WI38 (cell line): Measurements from ENCODE around the gene TSC22D4.
"Not testable (repeated sequence)": the region's sequence is repeated elsewhere in the genome, so short reads cannot be mapped to it uniquely, and the experiment has no call there.

ENCODE experiments used
- H3K4me3 ChIP-seq: 2 replicates; pipeline ENCODE4 v1.5.1; 2011; ENCODE audit warnings: low read depth, mild to moderate bottlenecking, control low read depth, low read length
- TF ChIP-seq, protein P1 (sequence below): IDR thresholded peaks from 2 replicates; pipeline ENCODE4 v1.5.1; 2012; ENCODE audit warnings: low read depth, mild to moderate bottlenecking, control low read depth, low read length

TSC22D4 gene

DNA sequence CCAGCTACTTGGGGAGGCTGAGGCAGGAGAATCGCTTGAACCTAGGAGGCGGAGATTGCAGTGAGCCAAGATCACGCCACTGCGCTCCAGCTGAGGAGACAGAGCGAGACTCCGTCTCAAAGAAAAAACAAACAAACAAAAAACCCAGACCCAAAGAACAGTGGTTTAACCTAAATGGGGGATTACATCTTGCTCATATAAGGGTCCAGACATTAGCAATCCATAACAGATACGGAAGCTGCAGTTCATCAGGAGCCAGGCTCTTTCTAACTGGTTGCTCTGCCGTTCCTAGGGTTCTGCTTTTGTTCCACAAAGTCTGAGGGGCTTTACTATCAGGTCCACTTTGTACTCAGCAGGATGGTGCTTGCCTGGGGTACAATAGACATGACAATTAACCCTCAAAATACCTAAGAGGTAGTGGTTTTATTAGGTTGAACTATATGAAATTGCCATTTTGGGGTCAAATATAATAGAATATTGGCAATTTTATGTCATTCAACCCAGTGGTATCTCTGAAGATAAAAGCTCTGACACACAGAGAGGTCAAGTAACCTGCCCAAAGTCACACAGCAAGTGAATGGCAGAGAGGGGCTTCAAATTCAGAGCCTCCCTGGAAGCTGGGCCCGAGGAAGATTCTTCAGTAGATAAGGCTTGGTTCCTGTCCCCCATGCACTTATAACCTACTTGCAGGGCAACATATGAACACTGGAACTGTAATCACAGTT lies 26.0 kb upstream of the TSC22D4 start:
- TF ChIP-seq, protein P1, sequence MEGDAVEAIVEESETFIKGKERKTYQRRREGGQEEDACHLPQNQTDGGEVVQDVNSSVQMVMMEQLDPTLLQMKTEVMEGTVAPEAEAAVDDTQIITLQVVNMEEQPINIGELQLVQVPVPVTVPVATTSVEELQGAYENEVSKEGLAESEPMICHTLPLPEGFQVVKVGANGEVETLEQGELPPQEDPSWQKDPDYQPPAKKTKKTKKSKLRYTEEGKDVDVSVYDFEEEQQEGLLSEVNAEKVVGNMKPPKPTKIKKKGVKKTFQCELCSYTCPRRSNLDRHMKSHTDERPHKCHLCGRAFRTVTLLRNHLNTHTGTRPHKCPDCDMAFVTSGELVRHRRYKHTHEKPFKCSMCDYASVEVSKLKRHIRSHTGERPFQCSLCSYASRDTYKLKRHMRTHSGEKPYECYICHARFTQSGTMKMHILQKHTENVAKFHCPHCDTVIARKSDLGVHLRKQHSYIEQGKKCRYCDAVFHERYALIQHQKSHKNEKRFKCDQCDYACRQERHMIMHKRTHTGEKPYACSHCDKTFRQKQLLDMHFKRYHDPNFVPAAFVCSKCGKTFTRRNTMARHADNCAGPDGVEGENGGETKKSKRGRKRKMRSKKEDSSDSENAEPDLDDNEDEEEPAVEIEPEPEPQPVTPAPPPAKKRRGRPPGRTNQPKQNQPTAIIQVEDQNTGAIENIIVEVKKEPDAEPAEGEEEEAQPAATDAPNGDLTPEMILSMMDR = no peak
- H3K4me3 ChIP-seq = no peak overlapping the region

DNA sequence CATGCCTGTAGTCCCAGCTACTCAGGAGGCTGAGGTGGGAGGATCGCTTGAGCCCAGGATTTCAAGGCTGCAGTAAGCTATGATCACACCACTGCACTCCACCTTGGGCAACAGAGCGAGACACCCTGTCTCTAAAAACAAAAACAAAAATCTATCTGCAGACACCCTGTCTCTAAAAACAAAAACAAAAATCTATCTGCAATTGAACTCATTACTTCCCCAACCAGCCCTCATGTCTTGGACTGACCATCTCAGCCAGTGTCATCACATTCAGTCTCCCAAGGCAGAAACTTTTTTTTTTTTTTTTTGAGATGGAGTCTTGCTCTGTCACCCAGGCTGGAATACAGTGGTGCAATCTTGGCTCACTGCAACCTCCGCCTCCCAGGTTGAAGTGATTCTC lies 25.0 kb upstream of the TSC22D4 start:
- H3K4me3 ChIP-seq = not testable (repeated sequence)

DNA sequence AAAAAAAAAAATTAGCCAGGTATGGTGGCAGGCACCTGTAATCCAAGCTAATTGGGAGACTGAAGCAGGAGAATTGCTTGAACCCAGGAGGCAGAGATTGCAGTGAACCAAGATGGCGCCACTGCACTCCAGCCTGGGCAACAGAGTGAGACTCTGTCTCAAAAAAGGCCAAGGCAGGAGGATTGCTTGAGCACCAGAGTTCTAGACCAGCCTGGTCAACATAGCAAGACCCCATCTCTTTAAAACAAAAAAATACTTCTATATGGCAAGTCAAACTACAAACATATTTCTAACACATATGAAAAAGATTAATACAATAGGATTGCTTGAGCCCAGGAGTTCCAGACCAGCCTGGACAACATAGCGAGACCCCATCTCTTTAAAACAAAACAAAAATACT lies 21.7 kb upstream of the TSC22D4 start:
- not testable (repeated sequence) for H3K4me3 ChIP-seq

DNA sequence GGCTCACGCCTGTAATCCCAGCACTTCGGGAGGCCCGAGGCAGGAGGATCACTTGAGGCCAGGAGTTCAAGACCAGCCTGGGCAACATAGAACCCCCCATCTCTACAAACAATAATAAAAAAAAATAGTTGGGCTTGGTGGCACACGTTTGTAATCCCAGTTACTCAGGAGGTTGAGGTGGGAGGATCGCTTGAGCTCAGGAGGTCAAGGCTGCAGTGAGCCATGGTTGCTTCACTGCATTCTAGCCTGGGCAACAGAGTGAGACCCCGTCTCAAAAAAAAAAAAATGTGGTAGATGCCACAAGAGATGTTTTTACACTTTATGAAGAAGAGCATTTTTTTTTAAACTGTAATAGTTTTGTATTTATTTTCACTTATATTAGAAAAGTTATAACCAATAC lies 17.5 kb upstream of the TSC22D4 start:
- TF ChIP-seq, protein P1 = no peak
- H3K4me3 ChIP-seq = no peak overlapping the region

DNA sequence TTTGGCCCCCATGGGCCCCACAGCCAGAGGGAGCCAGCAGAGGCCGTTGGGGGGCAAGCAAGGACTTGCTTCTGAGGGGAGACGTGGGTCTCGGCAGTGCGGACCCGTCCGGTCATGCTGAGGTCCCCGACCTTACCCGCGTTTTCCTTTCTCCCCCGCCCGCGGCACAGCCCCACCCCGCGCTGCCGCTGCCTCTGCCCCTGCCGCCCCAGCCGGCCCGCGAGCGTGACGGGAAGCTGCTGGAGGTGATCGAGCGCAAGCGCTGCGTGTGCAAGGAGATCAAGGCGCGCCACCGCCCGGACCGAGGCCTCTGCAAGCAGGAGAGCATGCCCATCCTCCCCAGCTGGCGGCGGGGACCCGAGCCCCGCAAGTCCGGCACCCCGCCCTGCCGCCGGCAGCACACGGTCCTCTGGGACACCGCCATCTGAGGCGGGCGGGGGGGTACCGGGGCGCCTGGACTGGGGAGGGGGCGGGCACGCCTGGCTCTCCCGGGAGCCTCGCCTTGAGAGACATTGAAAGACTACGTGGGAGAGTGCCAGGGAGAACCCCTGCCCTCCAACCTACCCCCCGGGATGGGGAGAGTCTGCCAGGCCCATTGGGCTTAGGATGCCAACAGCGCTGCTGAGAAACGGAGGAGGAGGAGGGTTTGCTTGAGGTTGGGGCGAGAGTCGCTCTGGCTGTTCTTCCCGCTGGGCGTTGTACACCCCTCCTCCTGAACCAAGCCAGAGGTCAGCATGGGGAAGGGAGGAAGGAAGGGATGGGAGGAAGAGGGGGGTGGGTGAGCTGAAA lies 14.7 kb upstream of the TSC22D4 start:
- TF ChIP-seq, protein P1 = no peak
- H3K4me3 ChIP-seq = no peak overlapping the region

DNA sequence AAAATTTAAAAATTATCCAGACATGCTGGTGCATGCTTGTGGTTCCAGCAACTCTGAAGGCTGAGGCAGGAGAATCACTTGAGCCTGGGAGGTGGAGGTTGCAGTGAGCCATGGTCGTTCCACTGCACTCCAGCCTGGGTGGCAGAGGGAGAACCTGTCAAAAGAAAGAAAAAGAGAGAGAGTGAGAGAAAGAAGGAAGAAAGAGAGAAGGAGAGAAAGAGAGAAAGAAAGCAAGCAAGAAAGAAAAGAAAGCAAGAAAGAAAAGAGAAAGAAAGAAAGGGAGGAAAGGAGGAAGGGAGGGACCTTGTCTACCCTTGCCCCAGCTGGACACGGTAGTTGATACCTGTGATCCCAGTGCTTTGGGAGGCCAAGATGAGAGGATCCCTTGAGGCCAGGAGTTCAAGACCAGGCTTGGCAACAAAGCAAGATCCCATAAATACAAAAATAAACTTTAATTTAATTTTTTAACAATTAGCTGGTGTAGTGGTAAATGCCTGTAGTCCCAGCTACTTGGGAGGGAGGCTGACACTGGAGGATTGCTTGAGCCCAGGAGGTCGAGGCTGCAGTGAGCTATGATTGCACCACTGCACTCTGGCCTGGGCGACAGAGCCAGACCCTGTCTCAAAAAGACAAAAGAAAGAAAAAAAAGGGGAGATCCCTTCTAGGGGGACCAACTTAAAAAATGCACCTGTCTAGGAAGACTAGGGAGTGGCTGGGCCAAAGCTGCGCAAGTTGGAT lies 13.9 kb upstream of the TSC22D4 start:
- TF ChIP-seq, protein P1 = no peak
- no peak overlapping the region for H3K4me3 ChIP-seq

DNA sequence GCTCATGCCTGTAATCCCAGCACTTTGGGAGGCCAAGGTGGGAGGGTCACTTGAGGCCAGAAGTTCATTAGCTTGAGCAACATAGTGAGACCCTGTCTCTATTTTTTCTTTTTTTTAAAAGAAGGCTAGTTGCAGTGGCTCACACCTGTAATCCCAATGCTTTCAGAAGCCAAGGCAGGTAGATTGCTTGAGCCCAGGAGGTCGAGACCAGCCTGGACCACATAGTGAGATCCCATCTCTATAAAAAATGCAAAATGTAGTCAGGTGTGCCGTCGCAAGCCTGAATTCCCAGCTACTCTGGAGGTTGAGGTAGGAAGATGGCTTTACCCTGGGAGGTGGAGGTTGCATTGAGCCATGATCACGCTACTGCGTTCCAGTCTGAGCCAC lies 12.2 kb upstream of the TSC22D4 start:
- TF ChIP-seq, protein P1 = no peak

More for the DNA sequence above, 12.2 kb upstream of the TSC22D4 start:
- no peak overlapping the region for H3K4me3 ChIP-seq
